Smooth muscle cell of the brain vasculature (primary cell): ENCODE results near the gene PDGFRB.

Experiments
- DNase-seq: peaks from one replicate; pipeline ENCODE4 v3.0.0-alpha.2; 2012; ENCODE audit warnings: low read depth, low spot score

PDGFRB gene

DNA sequence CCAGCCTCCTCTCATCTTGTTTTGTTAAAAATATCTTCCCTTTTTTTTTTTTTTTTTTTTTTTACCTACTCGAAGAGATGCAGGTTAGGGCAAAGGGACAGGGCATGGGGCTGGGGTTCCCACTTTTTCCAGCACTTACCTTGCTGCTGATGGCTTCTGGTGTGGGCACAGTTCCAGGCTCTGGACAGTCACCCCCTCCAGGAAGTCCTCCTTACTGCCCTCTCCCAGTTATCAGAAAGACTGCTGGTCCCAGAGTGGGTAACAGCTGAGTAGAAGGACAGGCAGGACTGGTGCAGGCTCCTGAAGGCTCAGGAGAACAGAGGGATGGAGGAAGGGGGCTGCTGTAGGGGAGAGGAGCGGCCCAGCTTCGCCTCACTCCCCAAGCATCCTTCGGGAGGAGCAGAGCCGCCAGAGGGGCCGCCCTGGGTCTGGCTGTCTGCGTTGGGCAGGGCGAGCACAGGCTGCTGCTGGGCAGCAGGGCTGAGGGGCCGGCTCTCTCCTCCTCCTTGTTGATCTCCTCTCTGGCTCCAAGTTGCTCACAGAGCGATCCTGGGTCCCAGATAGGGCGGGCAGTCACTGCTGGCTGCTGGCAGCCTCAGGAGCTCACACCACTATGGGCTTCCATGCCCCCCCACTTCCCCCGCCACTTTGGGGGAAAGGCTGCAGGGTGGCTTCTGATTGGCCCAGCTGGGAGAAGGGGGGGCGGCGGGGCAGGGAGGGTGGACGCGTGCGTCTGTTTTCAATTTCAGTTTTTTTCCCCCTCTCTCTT is at the start of gene PDGFRB:
Gene PDGFRB (minus strand): TSS at position 588 of the 769 bp plus-strand sequence. CDS start 18,798 bp downstream, outside the sequence.
- no peak for DNase-seq

DNA sequence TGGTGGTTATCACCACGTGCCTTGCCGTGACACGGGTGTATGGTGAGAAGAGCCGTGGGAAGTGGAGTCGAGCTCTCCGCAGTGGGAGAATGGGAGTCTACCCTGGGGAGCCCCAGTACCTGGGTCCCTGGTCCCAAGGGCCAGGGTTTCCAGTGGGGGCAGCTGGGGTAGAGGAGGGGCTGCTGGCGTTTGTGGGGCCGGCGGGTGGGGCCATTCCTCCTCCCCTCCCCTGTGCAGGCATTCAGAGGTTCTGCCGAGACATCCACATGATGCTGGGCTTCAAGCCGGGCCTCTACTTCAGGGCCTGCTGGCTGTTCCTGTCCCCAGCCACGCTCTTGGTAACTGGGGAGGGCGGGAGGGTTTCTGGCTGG is 48.9 kb upstream of the PDGFRB start:
- DNase-seq, result no peak

DNA sequence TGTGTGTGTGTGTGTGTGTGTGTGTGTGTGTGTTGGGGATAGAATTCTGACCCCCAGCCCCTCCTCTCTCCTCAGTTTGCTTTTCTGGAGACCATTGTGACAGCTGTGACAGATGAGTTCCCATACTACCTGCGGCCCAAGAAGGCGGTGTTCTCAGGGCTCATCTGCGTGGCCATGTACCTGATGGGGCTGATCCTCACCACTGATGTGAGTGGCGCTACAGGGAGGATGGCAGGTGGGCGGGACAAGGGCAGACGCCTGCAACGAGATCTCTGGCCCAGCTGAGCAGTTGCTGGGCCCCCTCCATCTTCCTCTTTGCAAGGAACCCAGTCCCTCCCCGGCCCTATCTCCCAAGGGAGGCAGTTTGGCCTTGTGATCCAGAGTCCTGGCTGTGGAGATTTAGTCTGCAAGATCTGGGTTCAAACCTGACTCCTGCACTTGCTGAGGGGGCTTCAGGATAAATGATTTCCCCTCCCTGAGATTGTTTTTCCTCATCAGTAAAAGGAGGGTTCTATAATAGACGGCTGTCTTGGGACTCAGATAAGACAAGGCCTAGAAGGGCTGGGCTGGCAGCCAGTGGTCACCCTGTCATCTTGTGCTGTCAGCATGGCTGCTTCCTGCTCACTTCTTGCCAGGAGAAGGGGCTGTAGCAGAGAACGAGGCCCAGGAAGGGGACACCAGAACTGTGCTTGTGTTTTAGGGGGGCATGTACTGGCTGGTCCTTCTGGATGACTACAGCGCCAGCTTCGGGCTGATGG is 48.4 kb upstream of the PDGFRB start:
- no peak for DNase-seq

DNA sequence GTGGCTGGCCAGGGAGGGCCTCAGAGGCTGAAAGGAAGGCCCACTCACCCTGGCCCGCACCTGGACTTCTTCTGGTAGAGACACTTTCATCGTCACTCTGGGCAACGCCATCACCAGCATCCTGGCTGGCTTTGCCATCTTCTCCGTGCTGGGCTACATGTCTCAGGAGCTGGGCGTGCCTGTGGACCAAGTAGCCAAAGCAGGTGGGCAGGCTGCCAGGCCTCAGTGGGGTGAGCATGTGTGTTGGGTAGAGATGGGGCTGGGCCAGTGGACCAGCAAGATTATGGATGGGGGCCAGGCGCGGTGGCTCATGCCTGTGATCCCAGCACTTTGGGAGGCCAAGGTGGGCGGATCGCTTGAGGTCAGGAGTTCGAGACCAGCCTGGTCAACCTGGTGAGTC is 46.9 kb upstream of the PDGFRB start:
- DNase-seq, result no peak

DNA sequence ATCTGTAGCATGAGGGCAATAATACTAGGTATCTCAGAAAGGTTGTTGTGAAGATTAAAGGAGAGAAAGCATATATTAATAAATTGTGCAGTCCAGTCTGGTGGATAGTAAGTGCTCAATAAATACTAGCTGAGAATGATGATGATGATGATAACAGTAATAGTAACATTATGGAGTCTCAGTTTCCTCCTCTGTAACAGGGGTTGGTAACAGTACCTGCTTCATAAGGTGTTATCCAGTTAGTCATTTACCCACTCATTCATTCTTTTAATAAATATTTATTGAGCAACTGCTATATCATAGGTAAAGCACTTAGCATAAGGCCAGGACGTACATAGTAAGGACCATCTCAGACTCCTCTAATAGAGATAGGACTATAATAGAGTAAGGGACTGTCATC is 41.8 kb upstream of the PDGFRB start:
- no peak for DNase-seq

DNA sequence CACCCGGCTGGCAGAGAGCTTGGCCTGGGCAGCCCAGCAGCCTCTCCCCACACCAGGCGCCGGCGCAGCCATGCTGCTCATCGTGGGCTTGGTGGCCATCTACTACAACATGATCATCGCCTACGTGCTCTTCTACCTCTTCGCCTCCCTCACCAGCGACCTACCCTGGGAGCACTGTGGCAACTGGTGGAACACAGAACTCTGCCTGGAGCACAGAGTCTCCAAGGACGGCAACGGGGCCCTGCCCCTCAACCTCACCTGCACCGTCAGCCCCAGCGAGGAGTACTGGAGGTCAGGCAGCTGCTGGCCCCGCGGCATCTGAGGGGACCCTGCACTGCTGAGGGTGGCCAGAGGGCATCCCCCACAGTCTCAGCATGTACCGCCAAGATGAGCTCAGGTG is 41.3 kb upstream of the PDGFRB start:
- DNase-seq, result no peak

DNA sequence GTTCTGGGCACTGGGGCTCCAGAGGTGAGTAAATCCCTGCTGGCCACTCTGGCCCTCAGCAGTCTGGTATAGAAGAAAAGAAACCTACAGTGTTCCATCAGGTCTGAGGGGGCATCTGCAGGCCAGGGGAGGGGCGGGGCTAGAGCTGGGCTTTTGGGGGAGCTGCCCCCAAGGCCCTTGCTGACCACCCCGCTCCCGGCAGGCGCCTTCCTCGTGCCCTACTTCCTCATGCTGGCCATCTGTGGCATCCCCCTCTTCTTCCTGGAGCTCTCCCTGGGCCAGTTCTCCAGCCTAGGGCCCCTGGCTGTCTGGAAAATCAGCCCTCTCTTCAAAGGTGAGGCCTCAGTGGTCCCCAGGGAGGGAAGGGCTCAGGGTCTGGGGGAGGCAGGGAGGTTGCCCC is 40.9 kb upstream of the PDGFRB start:
- DNase-seq, result no peak

DNA sequence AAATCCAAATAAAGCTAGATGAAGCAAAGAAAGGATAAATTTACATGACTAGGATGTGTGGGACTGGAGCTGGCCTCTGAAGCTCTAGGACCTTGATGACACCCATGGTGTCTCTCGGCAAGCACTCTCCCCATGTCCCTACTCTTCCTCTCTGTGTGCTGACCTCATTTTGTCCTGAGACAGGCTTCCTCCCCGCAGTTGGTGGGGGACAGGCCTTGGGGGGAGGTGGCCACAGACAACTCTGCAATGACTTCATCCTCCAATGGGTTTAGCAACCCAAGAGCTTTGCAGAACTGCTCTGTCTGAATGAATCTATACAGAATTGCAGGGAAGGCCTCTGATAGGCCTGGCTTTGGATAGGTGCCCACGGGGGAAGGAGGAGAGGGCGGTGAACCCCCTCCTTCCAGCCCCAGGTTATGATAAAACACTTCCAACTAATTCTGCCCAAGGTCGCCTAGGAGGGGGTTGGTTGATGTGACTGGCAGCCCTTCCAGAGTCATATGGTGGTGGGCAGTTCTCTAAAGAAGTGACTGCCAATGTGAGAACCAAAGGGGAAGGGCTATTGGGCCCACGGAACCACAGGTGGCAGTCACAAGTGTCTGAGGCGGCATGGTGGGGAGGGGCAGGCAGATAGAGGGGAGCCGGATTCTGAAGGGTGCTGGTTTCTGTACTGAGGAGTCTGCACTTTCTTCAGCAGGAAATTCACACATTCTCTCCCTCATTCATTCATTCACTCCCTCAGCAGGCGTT is 40.3 kb upstream of the PDGFRB start:
- DNase-seq, result no peak

DNA sequence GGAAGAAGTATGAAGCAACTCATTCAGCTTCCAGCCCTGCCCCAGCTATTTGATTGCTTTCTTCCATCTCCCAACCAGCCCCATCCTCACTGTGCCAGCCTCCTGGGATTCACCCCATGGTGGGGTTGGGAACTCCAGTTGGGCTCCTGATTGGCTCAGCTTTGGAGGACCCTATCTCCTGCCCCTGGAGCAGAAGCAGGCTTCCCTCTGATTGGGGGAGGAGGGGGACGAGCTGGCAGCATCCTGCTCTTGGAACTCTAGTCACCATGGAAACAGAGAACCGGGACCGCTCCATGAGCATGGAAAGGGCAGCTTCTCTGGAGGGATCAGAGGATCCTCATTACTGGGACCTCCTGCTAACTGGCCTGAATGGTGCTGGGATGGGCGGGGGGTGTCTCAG is 36.8 kb upstream of the PDGFRB start:
- DNase-seq, result no peak

DNA sequence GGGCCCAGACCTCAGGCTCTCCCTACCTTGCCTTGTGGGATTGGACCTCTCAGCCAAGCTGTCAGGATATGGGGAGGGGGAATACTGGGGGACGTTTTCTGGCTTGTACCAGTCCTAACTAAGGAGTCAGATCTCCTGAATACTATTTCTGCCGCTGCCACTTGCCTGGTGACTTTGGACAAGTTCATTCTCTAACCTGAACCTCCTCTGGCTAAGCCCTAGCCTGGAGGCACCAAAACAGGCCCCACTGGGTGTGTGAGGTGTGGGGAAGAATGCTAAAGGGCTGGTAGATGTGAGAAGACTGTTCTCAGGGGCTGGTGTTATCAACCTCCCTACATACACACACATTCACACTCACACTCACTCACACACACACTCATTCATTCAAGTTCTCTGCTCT is 35.3 kb upstream of the PDGFRB start:
- DNase-seq, result no peak

DNA sequence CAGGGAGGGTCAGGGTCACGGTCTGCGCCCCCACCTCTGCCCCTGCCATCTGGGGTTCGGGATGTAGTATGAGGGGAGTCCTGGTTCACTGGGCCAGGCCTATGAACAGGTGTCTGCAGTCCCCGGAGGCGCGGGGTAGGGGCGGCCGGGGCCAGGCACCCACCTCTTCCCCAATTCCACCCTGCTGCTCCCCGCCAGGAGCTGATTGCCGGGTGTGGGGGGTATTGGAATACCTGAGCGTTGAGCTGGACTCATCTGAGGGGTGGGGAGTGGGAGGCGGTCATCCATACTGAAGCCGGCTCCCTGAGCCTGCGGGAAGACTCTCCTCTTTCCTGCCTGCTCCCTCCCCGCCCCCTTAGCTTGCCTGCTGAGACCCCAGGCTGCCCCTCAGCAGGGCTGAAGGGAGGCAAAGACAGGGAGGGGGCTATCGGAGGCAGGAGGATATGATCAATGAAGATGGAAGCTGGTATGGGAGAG is 34.9 kb upstream of the PDGFRB start:
- DNase-seq, result no peak

DNA sequence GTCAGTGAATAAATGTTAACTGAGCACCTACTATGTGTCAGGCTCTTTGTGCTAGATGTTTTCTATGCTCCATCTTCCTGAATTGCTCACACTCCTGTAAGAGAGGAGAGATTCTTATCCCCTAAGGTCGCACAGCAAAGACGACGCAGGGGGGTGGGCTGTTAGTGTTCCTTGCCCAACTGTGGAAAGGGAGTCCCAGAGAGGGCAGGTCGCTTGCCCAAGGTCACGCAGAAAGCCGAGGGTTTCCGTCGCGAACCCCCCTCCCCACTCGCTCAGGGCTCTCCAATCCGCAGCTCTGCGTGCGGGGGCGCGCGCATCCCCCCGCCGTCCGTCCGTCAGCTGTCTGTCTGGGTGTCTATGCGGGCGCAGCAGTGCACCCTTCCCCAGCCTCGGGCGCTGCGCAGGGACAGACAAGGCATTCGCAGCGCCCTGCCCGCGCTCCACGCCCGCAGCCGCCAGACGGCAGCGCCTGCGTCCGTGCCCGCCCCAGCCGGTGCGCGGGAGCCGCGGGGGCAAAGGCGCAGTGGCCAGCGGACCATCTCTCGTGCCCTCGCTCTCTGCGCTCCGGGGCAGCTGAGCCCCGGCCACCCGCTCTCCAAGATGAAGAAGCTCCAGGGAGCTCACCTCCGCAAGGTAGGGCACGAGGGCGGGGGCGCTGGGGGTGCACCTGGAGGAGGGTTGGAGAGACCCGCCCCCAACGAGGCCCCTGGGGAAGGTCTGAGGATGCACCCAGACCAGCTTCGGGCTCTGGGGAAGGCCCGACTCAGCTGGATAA is 34.3 kb upstream of the PDGFRB start, which contains the start of gene SLC6A7:
Gene SLC6A7 (plus strand): TSS at position 335 of the 775 bp plus-strand sequence. CDS start 266 bp downstream, at position 601.
- no peak for DNase-seq

DNA sequence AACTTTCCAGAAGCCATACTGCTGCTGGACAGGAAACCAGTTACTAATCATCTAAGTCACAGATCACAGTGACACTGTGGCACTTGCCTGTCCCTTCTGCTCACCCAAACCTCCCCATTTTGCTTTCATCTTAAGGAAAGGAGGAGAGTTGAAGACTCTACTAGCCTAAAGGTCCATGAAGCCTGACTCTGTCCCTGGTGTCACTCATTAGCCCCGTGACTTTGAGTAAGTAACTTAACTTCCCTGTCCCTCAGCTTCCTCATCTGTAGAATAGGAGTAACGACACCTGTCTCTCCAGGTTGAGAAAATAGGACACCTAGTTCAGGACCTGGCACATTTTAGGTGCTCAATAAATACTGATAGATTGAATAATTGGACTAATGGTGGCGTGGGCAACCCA is 33.7 kb upstream of the PDGFRB start:
- DNase-seq, result no peak

DNA sequence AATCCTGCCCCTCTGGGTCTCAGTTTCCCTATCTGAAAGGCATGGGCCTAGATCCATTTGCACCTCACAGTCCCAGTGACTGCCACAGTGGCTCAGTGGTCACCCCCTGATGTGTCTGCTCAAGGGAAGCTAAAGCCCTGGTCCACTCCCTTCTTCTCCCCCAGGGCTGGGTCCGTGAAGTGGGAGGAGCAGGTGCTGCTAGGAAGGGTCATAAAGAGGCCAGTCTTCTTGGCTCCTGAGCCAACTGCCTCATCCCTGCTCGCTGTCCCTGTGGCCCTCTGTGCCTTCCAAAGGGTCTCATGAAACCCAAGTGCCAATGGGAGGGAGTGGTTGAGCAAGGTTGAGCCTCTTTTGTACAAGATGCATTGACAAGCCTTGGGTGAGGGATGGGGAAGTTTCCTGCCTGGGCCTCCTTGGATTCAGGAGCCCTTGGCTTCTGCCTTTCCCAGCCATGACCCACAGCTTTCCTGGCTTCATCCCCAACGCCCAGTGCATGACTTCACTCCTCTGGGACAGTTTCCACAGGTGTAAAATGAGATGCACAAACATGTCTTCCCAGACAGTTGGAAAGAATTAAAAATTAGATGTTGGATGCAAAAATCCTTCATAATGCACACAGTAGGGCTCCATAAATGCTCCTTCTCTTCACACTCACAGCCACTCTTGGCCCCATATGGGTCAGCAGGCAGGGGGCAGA is 32.6 kb upstream of the PDGFRB start:
- DNase-seq, result no peak

DNA sequence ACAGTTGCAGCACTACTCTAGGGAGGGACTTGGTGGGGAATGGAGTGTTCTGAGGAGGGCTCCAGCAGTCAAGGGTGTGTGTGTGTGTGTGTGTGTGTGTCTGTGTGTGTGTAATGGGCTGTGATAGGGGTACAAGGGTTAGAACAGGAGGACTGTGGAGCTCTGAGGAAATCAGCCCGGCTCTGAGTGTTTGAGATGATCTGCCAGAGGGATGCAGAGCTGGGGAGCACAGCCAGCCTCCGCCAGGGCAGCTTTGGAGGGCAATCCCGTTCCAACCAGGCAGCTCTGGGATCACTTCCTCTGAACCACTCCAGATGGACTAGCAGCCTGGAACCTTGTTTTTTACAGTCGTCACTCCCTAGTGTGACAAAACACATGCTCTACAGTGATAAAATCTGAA is 31.3 kb upstream of the PDGFRB start:
- no peak for DNase-seq

DNA sequence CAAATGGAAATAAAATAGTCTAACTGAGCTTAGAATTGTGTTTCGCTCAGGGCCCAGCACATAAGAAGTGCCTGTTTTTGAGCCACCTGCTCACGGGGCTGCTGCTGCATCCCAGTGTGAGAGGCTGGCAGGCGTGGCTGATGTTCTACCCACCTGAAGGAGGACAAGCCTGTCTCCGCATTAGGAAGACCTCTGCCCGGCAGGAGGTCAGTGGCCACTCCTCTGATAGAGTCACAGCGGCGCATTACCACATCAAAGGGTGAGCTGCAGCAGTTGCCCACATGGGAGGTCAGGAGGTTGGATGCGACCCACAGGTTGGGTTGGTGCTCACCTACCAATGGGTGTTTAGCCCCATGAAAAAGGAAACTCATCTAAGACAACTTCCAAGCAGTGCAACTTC is 30.5 kb upstream of the PDGFRB start:
- DNase-seq, result no peak

DNA sequence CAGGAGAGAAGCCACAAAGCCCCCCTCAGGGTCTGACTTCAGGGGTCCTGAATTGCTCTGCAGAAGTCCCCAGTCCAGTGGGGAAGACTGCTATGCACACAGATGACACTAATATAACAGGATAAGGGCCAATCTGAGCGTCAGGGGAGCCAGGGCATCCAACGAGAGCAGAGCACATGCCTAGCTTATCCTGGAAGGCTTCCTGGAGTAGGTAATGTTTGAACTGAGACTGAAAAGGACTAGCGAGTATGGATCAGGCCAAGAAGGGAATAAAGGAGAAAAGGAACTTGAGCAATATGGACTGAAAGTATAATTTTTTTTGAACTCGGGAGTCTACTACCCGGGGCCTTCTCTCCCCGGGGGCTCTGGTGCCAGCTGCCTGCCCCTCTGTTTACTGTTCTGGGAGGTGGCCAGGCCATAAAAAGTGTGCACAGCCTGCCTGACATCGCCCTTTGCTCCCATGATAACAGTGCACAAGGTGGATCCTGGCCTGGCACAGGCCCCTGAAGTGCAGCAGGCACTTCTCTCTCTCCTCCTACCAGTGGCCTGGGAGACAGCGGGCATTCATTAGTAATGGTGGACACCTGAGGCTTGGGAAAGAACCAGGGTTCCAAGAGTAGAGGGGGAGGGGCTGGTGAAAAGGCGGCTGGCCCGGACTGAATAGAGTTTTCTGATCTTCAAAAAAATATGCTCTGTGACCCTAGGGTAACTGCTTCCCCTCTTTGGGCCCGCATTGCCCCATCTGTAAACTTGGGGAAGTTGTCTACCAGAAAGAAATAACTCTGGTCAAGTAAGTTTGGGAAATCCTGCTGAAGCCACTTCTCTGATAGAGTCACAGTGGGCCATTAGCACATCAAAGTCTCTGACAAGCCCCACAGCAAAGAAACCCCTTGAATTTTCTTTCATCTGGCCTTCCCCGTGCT is 29.6 kb upstream of the PDGFRB start:
- no peak for DNase-seq

DNA sequence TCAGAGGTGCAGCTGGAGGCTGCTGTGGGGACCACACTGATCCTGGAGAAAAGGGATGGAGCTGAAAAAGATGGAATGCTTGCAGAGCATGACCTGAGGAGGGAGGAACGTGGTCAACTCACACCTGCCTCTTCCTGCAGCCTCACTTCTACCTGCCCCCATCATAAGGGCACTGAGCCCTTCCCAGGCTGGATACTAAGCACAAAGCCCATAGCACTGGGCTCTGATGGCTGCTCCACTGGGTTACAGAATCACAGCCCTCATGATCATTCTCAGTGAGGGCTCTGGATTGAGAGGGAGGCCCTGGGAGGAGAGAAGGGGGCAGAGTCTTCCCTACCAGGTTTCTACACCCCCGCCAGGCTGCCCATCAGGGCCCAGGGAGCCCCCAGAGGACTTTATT is 28.4 kb upstream of the PDGFRB start:
- no peak for DNase-seq

DNA sequence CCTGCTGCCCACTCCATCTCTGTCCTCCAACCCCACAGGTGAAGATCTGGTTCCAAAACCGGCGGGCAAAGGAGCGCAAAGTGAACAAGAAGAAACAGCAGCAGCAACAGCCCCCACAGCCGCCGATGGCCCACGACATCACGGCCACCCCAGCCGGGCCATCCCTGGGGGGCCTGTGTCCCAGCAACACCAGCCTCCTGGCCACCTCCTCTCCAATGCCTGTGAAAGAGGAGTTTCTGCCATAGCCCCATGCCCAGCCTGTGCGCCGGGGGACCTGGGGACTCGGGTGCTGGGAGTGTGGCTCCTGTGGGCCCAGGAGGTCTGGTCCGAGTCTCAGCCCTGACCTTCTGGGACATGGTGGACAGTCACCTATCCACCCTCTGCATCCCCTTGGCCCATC is 27.8 kb upstream of the PDGFRB start:
- DNase-seq, result no peak

DNA sequence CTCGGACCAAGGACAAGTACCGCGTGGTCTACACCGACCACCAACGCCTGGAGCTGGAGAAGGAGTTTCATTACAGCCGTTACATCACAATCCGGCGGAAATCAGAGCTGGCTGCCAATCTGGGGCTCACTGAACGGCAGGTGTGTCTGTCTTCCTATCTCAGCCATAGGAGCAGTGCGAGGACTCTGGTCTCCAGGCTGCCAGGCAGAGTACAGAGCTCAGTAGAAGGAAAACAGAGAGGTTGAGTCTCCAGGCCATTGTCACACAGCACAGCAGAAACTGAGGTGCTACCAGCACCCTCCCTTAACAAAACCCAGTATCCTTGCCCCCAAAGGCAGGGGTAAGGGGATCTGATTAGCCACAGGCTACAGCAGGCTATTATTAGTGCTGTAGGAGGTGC is 27.1 kb upstream of the PDGFRB start:
- no peak for DNase-seq
